Mesodermal cell (in vitro differentiated cells): ENCODE measurements around the gene AP4S1.

ENCODE experiments used
- H3K27ac ChIP-seq: 2 replicates; pipeline ENCODE4 v1.7.0; 2013; ENCODE audit warnings: mild to moderate bottlenecking, low read depth, low read length, moderate library complexity; ENCODE audit not compliant: severe bottlenecking
- H3K36me3 ChIP-seq: 2 replicates; pipeline ENCODE4 v1.7.1; 2013; ENCODE audit warnings: mild to moderate bottlenecking, low read length, moderate library complexity; ENCODE audit not compliant: control insufficient read depth, insufficient read depth
- H3K4me1 ChIP-seq: one replicate; pipeline ENCODE4 v1.7.1; 2013; ENCODE audit warnings: mild to moderate bottlenecking, low read length; ENCODE audit not compliant: insufficient read depth, control insufficient read depth, poor library complexity, severe bottlenecking
- H3K4me3 ChIP-seq: 2 replicates; pipeline ENCODE4 v1.7.0; 2013; ENCODE audit warnings: low read length, control low read depth, mild to moderate bottlenecking; ENCODE audit not compliant: insufficient read depth, poor library complexity, severe bottlenecking; ENCODE audit errors: extremely low read depth
- H3K9me3 ChIP-seq: 2 replicates; pipeline ENCODE4 v1.7.1; 2013; ENCODE audit warnings: mild to moderate bottlenecking, low read length, moderate library complexity; ENCODE audit not compliant: control insufficient read depth
- WGBS, 2 experiments: methylation state at CpG; one replicate each; pipeline ENCODE4 v1.1.5; 2013; ENCODE audit warnings: missing lambda C conversion rate in 2 of 2; ENCODE audit not compliant: insufficient coverage in 2 of 2; 5-methylcytosine and 5-hydroxymethylcytosine counted together

Gene AP4S1

GRCh38 chr14:31138301-31138700, 112.9 kb downstream of the AP4S1 start:
- 100% methylated on average over 1 to 2 of the region's 2 CpGs for WGBS, 2 experiments
- Histone ChIP-seq H3K4me3 (no peak overlapping the region), H3K27ac (no peak overlapping the region), H3K9me3 (no peaks in the 10 kb centered on the region), H3K4me1 (no peaks in the 10 kb centered on the region), H3K36me3 (peaks cover 62% of the 10 kb centered on the region)

DNA sequence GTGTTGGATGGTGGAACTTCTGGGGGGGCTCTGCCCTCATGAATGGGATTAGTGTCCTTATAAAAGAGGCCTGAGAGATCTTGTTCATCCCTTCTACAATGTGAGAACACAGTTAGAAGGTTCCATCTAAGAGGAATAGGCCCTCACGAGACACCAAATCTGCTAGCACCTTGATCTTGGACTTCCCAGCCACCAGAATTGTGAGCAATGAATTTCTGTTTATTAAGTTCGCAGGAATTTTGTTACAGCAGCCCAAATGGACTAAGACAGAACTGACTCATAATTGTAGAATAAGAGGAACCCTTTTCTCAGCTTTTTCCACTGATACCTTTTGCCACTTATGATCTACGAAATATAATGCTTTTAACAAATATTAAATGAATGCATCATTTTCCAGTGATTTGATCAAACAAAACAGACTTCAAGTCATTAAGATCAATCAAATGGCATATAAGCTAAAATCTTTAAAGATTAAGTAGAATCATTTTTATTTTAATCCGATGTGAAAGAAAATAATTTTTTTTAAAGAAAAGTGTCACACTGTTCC, 113.9 kb downstream of the AP4S1 start:
- H3K27ac ChIP-seq = no peak overlapping the region
- H3K36me3 ChIP-seq = peaks cover 64% of the 10 kb centered on the region
- H3K4me1 ChIP-seq = no peaks in the 10 kb centered on the region
- no peaks in the 10 kb centered on the region for H3K9me3 ChIP-seq
- WGBS, 2 experiments = 94 to 100% methylated on average over 1 to 2 of the region's 4 CpGs
- no peak overlapping the region for H3K4me3 ChIP-seq

- Histone ChIP-seq H3K4me3 (no peak overlapping the region), H3K4me1 (no peaks in the 10 kb centered on the region), H3K36me3 (peaks cover 61% of the 10 kb centered on the region), H3K9me3 (no peaks in the 10 kb centered on the region), H3K27ac (no peak overlapping the region)
- 92 to 97% methylated on average over 6 to 8 of the region's 11 CpGs for WGBS, 2 experiments
Observed at GRCh38 chr14:31142455-31143087, 117.1 kb downstream of the AP4S1 start.
